K562 (cell line): Measurements from ENCODE around the gene BTN3A1. TPM values are rescaled to one million over a fixed set of nuclear protein-coding genes. Genes with fewer than 3 reads are reported as not detected.

Experiments used
- ATAC-seq: fragments of 200-7000 bp; cut with Tn5 transposase; 3 replicates; pipeline ENCODE4 v1.9.1; 2020; ENCODE audit warnings: moderate library complexity
- BruUV-seq: library from RNA; stranded (reverse); fragments of 400-500 nt; replicated peaks from 2 replicates; lab custom pipeline; 2021; lab: Mats Ljungman, UMichigan
- CTCF ChIA-PET: fragments of 300-600 bp; formaldehyde crosslinking; extraction: SDS; loops from one replicate; lab custom pipeline; 2021; ENCODE audit warnings: low intra/inter-chr PET ratio; lab: Yijun Ruan, JAX
- POLR2A ChIA-PET: fragments of 300-600, 350-650 bp; sonication (Branson Sonifier 250); formaldehyde crosslinking; extraction: SDS; loops from one replicate; lab custom pipeline; 2021; ENCODE audit warnings: antibody characterized with exemption, inconsistent platforms; lab: Yijun Ruan, JAX
- DNase-seq, 4 experiments: peaks; one replicate each; pipeline versions ENCODE4 v3.0.0 to v3.0.0-alpha.2; 2011 to 2018; ENCODE audit warnings: low spot score in 3 of 4, mixed read lengths in 3 of 4; ENCODE audit errors: extremely low read depth in 1 of 4
- FAIRE-seq: peaks from 2 replicates; lab custom pipeline; 2011; peaks lifted over from hg19 to GRCh38; lab: Jason Lieb, UNC
- H2AFZ ChIP-seq: 2 replicates; pipeline ENCODE4 v1.6.0; 2011; ENCODE audit warnings: low read depth, low read length, control low read depth, inconsistent platforms
- H3K27ac ChIP-seq: fragments of 200-600 bp; 3 replicates; pipeline ENCODE4 v1.8.0; 2011; ENCODE audit warnings: low read depth, mild to moderate bottlenecking, control low read depth, inconsistent platforms, low read length, moderate library complexity, mixed read lengths; ENCODE audit errors: extremely low read depth
- H3K27me3 ChIP-seq, 2 experiments: fragments of 300-600 bp in 1 of 2; 2 replicates in 1 of 2; 3 replicates in 1 of 2; pipeline versions ENCODE4 v1.6.0 to v1.8.0; 2011; ENCODE audit warnings: inconsistent platforms in 2 of 2, low read length in 2 of 2, mild to moderate bottlenecking in 1 of 2, mixed read lengths in 1 of 2, moderate library complexity in 1 of 2; ENCODE audit not compliant: control insufficient read depth in 2 of 2, insufficient read depth in 2 of 2
- H3K36me3 ChIP-seq: fragments of 300-600 bp; 3 replicates; pipeline ENCODE4 v1.8.0; 2011; ENCODE audit warnings: mild to moderate bottlenecking, low read length, inconsistent platforms; ENCODE audit not compliant: control insufficient read depth, insufficient read depth
- H3K4me1 ChIP-seq, 2 experiments: fragments of 200-600 bp in 1 of 2; replicated peaks in 1 of 2; 2 replicates in 1 of 2; 3 replicates in 1 of 2; pipeline versions ENCODE4 v1.5.1 to v1.8.0; 2011; ENCODE audit warnings: inconsistent platforms in 2 of 2, low read length in 2 of 2, mild to moderate bottlenecking in 1 of 2, mixed read lengths in 1 of 2, moderate library complexity in 1 of 2; ENCODE audit not compliant: control insufficient read depth in 2 of 2, insufficient read depth in 2 of 2
- H3K4me2 ChIP-seq: 2 replicates; pipeline ENCODE4 v1.6.1; 2011; ENCODE audit warnings: low read length, control low read depth, inconsistent platforms, mixed read lengths; ENCODE audit not compliant: insufficient read depth
- H3K4me3 ChIP-seq: fragments of 200-600 bp; sonication (generic), shearing (Covaris generic); 2 replicates; pipeline ENCODE4 v1.5.1; 2016; ENCODE audit warnings: control low read depth, inconsistent platforms
- H3K79me2 ChIP-seq: fragments of 200-600 bp; 3 replicates; pipeline ENCODE4 v1.8.0; 2011; ENCODE audit warnings: low read length, inconsistent platforms; ENCODE audit not compliant: control insufficient read depth, insufficient read depth
- H3K9ac ChIP-seq, 2 experiments: 2 replicates each; pipeline versions ENCODE4 v1.6.0 to v1.6.1; 2011; ENCODE audit warnings: low read depth in 2 of 2, low read length in 2 of 2, control low read depth in 1 of 2, inconsistent platforms in 1 of 2, mild to moderate bottlenecking in 1 of 2, mixed read lengths in 1 of 2; ENCODE audit not compliant: insufficient read depth in 1 of 2
- H3K9me1 ChIP-seq: one replicate; pipeline ENCODE4 v1.6.0; 2011; ENCODE audit warnings: inconsistent platforms, mild to moderate bottlenecking, low read length, moderate library complexity; ENCODE audit not compliant: control insufficient read depth, insufficient read depth
- H3K9me3 ChIP-seq: replicated peaks from 2 replicates; pipeline ENCODE4 v1.5.1; 2011; ENCODE audit warnings: low read depth, low read length, inconsistent platforms; ENCODE audit not compliant: control insufficient read depth, insufficient read depth
- H4K20me1 ChIP-seq: replicated peaks from 2 replicates; pipeline ENCODE4 v1.6.1; 2011; ENCODE audit warnings: low read length, inconsistent platforms, mixed read lengths; ENCODE audit not compliant: control insufficient read depth, insufficient read depth
- CBFA2T2 ChIP-seq: fragments of 450-650 bp; conservative IDR thresholded peaks from 2 replicates; pipeline ENCODE4 v1.6.1; 2017; ENCODE audit warnings: mild to moderate bottlenecking
- CC2D1A ChIP-seq: fragments of 450-650 bp; IDR thresholded peaks from 2 replicates; pipeline ENCODE4 v1.6.1; 2017; ENCODE audit warnings: mild to moderate bottlenecking
- DNMT1 ChIP-seq: fragments of 450-650 bp; IDR thresholded peaks from 2 replicates; pipeline ENCODE4 v1.6.1; 2016; ENCODE audit warnings: antibody characterized with exemption, mild to moderate bottlenecking
- NBN ChIP-seq: fragments of 450-650 bp; IDR thresholded peaks from 2 replicates; pipeline ENCODE4 v1.6.1; 2016; ENCODE audit warnings: low read depth, mild to moderate bottlenecking
- SLC30A9 ChIP-seq: fragments of 250-450 bp; sonication (Bioruptor Pico); IDR thresholded peaks from 2 replicates; pipeline ENCODE4 v1.8.0; 2022; ENCODE audit warnings: mild to moderate bottlenecking, moderate library complexity
- SMARCB1 ChIP-seq: IDR thresholded peaks from 2 replicates; pipeline ENCODE4 v1.6.1; 2011; ENCODE audit warnings: improper control_type of control experiment, low read depth; ENCODE audit not compliant: insufficient read length
- SMC3 ChIP-seq: conservative IDR thresholded peaks from 2 replicates; pipeline ENCODE4 v1.6.1; 2011; ENCODE audit warnings: low read depth, low read length, improper control_type of control experiment; ENCODE audit not compliant: insufficient read depth
- SRSF9 ChIP-seq: fragments of 200-400 bp; formaldehyde crosslinking; IDR thresholded peaks from 2 replicates; pipeline ENCODE4 v1.6.1; 2017; ENCODE audit warnings: low read depth, low read length, borderline replicate concordance
- ZNF124 ChIP-seq: sonication (generic); formaldehyde crosslinking; IDR thresholded peaks from 2 replicates; pipeline ENCODE4 v1.8.1; 2022; ENCODE audit warnings: missing genetic modification reagents
- ZNF644 ChIP-seq: fragments of 200-800 bp; sonication (Bioruptor generic); IDR thresholded peaks from 2 replicates; pipeline ENCODE4 v1.6.1; 2016; ENCODE audit warnings: low read depth, missing genetic modification characterization, missing compliant biosample characterization
- ZNF785 ChIP-seq: fragments of 250-450 bp; sonication (Bioruptor Pico); IDR thresholded peaks from 2 replicates; pipeline ENCODE4 v1.4.0; 2020; ENCODE audit warnings: mild to moderate bottlenecking
- WGBS: fragments of 100-300 bp; shearing (Covaris generic); methylation state at CpG from one replicate; pipeline ENCODE4 v1.1.6; 2016; ENCODE audit warnings: low coverage, mixed read lengths; ENCODE audit not compliant: insufficient coverage; ENCODE audit errors: missing lambda C conversion rate; 5-methylcytosine and 5-hydroxymethylcytosine counted together
- in situ Hi-C: fragments of 300-500 bp; cut with MboI; formaldehyde crosslinking; loops from 4 replicates; pipeline ENCODE4 v1.15.0; 2018; ENCODE audit warnings: inconsistent platforms, mixed read lengths
- intact Hi-C: fragments of 100-400 bp; cut with micrococcal nuclease; formaldehyde crosslinking; loops from 2 replicates; pipeline ENCODE4 v1.14.2; 2022
- polyA plus RNA-seq, 8 experiments: library from polyadenylated mRNA; depleted of rRNA in 4 of 8; stranded (reverse) in 5 of 8; unstranded in 3 of 8; fragments of >200 nt; fragmentation: Nextera tagmentation in 2 of 8; fragmentation: Illumina TruSeq in 1 of 8; extraction: Ambion mirVana in 2 of 8; extraction: Trizol in 1 of 8; gene quantifications; 2 replicates each; pipeline versions ENCODE4 v1.2.1 to v1.2.3, GENCODE V29; 2011 to 2014; ENCODE audit warnings: inconsistent platforms in 1 of 8, missing spikeins in 1 of 8
- total RNA-seq, 7 experiments: library from RNA; depleted of rRNA in 6 of 7; stranded (reverse); fragments of >200 nt in 6 of 7; fragmentation: Illumina TruSeq in 2 of 7; extraction: Trizol in 2 of 7; gene quantifications; 2 replicates each; pipeline versions ENCODE4 v1.2.1 to v1.2.3, GENCODE V29; 2011 to 2021; ENCODE audit warnings: low replicate concordance in 1 of 7
- TF ChIP-seq, protein P1 (sequence below): fragments of 450-650 bp; IDR thresholded peaks from 2 replicates; pipeline ENCODE4 v1.6.1; 2017; ENCODE audit warnings: mild to moderate bottlenecking, moderate library complexity
- TF ChIP-seq, protein P2 (sequence below): fragments of 250-450 bp; sonication (Bioruptor Pico); IDR thresholded peaks from 2 replicates; pipeline ENCODE4 v1.5.0; 2021

Gene BTN3A1
- total and polyA plus RNA-seq, 9 of the 15 experiments (the other 6 are each of a cell fraction or from before 2014, with no cell fraction given), result 0.84 to 8.5 (median 3.9) TPM

DNA sequence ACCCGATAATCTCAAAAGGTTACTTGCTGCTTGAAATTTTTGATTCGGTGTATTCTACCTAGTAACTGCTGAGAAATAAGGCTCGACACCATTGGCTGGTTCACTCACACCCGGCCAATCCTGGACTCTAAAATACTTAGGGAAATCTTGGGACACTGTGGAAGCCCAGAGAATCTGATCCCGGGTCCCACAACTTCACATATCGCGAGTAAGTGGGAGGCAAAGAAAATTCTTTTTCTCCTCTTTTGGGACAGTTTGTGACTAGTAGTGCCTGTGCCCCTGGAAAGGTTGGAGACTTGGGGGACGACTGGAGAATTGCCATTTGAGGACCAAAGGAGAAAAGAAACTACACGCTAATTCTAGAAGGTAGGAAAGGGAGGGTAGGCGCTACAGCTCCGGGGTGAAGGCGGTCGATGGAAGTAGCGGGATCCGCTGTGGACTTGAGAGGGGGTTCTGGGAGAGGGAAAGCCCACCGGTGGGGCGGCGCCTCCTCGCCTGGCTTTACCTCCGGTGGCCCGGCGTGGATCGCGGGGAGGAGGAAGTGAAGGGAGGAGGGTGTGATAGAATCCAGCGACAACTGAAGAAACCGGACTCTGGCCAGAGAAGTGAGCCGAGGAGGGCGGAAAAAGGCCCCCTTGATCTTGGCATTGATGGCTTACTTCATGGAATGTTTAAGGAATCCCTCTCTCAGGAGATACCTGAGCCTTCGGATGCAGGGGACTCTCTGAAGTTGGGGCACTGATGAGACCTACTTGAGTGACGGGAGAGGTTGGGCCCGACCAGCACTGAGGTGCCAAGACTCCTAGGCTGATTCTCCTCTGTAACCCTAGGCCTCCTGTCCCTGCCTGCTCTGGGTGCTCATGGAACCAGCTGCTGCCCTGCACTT is 19.4 kb downstream of the BTN3A1 start:
- DNase-seq, result peak; percentile 87 to 94 (median 92)
- Histone ChIP-seq H3K79me2 (no peaks in the 10 kb centered on the region), H3K9me3 (no peaks in the 10 kb centered on the region), H3K9me1 (no peaks in the 10 kb centered on the region), H3K27me3 (no peaks in the 10 kb centered on the region), H3K9ac (peak overlapping the region; percentile 91 to 93), H3K4me2 (peak overlapping the region; percentile 96), H3K4me1 (peaks cover 12 to 17% of the 10 kb centered on the region in 2 experiments; a peak in 3 of 5 replicates), H3K4me3 (peak overlapping the region; percentile 75), H4K20me1 (no peaks in the 10 kb centered on the region), H3K36me3 (no peaks in the 10 kb centered on the region), H2AFZ (peak overlapping the region; percentile 99), H3K27ac (peak overlapping the region; percentile 74)
- CTCF ChIA-PET, result no interaction called here
- FAIRE-seq, result peak; percentile 97
- intact Hi-C loops, result loop anchor here (2.0 kb wide), 1 partner anchor 75 kb away; no protein-coding TSS in a partner anchor
- WGBS, result under 1% methylated on average over 30 of the region's 31 CpGs
- BruUV-seq, result TSS peak; percentile 82
- in situ Hi-C loops, result no loop called here
- peak; percentile 98 for ATAC-seq
- POLR2A ChIA-PET, result interaction anchor here (0.6 kb wide), 2 partner anchors 288 to 354 kb away, joined by 3 read pairs; no protein-coding TSS in a partner anchor
- TF ChIP-seq, protein P1, sequence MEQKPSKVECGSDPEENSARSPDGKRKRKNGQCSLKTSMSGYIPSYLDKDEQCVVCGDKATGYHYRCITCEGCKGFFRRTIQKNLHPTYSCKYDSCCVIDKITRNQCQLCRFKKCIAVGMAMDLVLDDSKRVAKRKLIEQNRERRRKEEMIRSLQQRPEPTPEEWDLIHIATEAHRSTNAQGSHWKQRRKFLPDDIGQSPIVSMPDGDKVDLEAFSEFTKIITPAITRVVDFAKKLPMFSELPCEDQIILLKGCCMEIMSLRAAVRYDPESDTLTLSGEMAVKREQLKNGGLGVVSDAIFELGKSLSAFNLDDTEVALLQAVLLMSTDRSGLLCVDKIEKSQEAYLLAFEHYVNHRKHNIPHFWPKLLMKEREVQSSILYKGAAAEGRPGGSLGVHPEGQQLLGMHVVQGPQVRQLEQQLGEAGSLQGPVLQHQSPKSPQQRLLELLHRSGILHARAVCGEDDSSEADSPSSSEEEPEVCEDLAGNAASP, result no peak
- TF ChIP-seq ZNF644, result no peak
- no peak for TF ChIP-seq DNMT1
- TF ChIP-seq ZNF124 (CRISPR knock-in tag), result no peak
- TF ChIP-seq SMARCB1, result no peak
- TF ChIP-seq, protein P2, sequence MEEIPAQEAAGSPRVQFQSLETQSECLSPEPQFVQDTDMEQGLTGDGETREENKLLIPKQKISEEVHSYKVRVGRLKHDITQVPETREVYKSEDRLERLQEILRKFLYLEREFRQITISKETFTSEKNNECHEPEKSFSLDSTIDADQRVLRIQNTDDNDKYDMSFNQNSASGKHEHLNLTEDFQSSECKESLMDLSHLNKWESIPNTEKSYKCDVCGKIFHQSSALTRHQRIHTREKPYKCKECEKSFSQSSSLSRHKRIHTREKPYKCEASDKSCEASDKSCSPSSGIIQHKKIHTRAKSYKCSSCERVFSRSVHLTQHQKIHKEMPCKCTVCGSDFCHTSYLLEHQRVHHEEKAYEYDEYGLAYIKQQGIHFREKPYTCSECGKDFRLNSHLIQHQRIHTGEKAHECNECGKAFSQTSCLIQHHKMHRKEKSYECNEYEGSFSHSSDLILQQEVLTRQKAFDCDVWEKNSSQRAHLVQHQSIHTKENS (CRISPR knock-in tag), result no peak
- TF ChIP-seq SRSF9, result no peak
- TF ChIP-seq SMC3, result no peak
- TF ChIP-seq CC2D1A, result no peak; the same call in 1 of the 2 replicates
- TF ChIP-seq SLC30A9 (CRISPR knock-in tag), result no peak
- TF ChIP-seq ZNF785 (CRISPR knock-in tag), result no peak
- no peak for TF ChIP-seq CBFA2T2
- 0 out of 2 replicates have a peak, but pooled peaks have one; percentile 48 for TF ChIP-seq NBN
